HG03565 (cell line): ENCODE data around the gene LMF2.

Experiments used
- ATAC-seq: cut with Tn5 transposase; IDR thresholded peaks from one replicate; pipeline ENCODE4 v1.9.1; 2021; ENCODE audit warnings: mild to moderate bottlenecking, moderate library complexity; ENCODE audit not compliant: unreplicated experiment

LMF2 gene

DNA sequence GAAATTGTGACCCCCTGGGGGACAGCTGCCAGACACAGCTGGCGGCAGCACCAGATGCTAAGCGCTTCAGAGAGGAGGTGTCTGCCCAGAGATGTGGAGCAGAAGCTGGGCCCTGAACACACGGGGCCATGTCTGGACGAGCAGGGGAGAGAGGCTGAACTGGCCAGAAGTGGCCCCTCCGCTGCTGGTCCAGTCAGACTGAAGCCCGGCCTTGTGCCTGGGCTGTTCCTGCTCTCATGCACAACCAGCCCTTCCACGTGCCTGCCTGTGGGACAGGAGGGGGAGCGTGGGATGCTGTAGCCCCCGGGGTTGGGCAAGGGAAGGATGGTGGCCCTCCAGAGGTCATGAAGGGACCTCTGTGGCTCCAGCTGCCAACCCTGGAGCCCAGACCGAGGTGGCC lies 24.4 kb downstream of the LMF2 start:
- ATAC-seq: no peak

DNA sequence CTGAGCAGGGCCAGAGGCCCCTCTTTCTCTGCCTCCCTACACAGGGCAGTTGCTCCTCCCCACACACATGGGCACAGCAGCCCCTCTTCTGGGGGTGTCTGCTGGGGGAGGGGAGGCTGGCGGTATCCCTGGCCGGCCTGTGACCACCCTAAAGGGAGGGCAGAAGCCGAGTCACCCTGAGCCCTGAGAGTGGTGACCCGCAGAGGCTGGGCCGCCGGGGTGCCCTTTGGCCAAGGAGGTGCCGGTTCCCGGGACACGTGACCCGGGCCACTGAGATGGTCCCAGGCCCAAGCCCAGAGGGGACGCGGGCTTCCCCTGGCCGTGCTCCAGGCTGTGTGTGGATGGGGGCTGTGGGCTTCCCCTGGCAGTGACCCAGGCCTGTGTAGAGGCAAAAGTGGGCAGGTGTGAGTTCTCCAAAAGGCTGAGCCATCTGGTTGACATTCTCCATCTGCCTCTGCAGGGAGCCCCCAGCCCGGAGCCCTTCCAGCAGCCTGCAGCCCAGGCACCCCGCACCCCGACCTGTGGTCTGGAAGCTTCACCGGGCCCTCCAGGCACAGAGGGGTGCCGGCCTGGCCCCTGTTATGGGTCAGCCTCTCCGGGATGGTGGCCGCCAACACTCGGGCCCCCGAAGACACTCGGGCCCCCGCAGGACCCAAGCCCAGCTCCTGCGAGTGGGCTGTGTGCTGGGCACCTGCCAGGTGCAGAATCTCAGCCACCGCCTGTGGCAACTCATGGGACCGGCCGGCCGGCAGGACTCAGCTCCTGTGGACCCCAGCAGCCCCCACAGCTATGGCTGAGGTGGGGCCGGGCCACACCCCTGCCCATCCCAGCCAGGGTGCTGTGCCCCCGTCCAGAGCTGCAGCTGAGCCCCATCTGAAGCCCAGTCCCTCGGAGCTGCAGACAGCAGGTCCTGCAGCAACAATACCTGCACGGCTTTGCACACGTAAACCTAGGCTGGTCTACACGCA lies 25.1 kb downstream of the LMF2 start:
- ATAC-seq: no peak

DNA sequence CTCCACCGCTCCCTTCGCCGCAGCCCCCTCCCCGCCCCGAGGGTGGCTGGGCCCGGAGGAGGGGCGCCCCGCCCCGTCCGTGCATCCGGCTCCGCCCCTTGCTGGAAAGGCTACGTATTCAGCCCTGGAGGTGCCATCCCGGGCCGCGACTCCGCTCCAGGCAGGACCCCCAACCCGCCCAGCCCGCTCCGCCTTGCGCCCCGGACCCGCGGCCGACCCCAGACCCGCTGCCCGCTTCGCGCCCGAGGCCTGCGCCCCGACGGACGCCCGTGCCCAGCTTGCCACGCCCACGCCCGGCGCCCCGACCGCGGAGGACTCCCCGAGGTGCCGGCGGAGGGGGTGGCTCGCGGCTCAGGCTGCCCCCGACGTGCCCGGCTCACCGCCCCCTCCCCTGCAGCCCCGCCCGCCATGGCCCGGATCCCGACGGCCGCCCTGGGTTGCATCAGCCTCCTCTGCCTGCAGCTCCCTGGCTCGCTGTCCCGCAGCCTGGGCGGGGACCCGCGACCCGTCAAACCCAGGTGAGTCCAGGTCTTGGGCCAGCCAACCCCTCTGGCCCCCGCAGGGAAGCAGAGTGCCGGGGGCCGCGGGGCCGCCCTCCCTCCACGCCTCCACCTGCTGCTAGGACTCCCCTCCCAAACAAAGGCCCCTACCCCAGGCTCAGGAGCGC lies 25.9 kb downstream of the LMF2 start, which contains the start of gene ADM2:
Gene ADM2 (plus strand): TSS at position 104 of the 667 bp plus-strand sequence. CDS start 305 bp downstream, at position 409.
- ATAC-seq: no peak

DNA sequence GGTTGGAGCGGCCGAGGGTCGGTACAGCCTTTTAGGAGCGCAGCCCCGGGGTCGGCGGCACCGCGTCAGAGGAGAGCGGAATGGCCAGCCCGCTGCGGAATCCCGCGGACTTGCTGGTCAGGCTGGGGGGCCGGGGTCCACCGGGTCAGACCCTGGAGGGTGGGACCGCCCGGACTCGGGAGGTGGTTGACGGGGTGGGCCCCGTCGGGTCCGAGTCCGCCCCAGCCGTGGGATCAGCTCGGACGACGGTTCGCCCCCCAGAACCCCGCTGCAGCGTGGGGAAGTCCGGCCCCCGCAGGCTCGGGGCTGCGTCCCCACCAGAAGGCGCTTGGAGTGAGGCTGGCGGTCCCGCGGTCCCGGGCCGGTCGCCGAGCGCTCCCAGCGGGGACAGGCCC lies 26.5 kb downstream of the LMF2 start:
- ATAC-seq: no peak

DNA sequence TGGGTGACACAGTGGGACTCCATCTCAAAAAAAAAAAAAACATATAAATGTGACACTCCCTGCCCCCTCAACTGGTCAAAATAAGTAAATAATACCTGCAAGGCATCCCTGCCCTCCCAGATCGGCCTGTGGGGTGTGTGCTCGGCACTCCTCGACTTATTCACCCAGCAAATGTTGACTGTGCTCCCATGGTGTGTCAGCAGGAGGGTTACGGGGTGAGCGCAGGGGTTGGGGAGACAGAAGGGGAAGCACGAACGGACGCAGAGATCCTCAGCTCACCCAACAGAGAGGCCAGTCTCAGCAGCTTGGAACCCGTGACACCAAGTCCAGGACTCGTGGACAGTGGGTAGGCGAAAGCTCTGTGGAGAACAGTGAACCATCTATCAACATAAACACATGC lies 27.8 kb downstream of the LMF2 start:
- ATAC-seq: no peak

DNA sequence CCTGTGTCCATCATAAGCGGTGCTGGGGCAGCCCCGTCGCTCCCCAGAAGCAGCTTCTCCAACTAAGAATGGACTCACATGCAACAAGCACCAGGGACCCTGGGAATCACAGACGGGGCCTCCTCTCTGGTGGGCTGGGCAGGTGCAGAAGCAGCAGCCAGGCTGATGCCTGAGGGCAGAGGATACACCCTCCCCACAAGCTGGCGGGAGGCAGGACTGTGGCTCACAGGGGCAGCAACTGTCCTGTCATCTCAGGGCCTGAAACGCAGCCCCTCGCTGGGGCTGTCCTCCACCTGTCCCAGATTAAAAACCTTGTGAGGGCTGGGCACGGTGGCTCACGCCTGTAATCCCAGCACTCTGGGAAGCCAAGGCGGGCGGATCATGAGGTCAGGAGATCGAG lies 29.6 kb downstream of the LMF2 start:
- ATAC-seq: no peak

DNA sequence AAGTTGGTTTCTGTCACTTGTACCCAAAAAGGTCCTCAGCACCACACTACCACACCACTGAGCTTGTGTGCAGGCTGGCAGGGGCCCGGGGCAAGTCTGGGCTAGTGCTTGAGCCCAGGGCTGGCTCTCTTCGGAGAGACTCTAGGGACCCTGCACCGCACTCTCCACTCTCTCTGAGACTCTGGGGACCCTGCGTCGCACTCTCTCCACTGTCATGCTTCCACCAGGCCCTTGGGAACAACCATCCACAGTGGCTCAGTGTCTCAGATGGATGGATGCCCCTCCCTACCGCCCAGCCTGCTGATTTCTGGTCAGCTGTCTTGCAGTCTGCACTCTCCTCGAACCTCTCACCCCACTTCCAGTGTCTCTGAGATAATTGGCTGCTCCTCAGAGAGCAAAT lies 30.6 kb downstream of the LMF2 start:
- ATAC-seq: no peak

DNA sequence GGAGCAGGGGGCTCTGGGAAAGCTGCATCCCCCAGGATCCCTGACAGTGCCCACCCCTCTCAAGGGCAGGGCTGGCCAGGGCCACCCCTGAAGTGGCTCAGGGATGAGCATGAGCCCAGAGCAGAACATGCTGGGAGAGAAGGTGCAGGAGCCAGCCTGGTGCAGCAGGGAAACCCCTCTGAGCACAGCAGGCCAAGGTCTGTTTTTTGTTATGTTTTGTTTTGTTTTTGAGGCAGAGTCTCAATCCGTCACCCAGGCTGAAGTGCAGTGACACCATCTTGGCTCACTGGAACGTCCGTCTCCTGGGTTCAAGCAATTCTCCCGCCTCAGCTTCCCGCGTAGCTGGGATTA lies 31.9 kb downstream of the LMF2 start:
- ATAC-seq: no peak

DNA sequence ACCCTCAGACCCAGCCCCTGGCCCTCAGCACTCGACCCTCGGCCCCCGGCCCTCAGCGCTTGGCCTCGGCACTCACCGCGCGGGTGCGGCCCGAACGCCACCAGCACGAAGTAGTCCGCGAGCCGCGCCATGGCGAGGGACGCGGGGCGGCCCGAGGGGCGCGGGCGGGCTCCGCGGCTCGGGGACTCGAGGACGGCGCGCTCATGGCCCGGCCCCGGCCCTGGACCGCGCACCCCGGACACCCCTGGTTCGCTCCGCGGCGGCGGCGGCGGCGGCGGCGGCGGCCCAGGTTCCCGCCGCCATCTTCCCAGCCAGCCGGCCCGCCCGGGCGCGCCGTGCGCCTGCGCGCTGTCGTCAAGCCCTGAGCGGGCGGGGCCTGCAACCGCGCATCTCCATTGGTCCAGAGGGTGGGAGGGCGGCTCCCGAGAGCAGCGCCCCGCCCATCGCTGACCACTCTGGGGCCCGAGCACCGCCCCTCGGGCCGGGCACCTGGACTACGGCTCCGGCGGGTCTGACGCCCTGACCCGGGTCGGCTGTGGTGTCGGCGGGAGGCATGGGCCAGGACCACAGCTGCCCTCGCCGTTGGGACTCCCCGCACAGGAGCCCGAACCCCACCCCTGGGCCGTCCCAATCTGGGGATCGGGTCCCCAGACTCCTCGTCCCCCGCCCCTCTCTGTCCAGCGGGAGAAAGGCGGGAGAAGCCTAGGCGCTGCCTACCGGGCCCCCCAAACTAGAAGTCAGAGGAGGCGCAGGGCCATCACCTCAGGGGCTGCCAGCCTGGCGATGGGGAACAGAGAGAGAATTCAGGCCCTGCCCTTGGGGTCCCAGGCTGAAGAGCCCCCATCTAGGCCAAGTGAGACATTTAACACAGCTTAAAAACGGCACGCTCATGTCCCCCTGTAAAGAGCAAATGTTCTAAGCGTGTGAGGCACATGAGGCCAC lies 32.5 kb downstream of the LMF2 start, which contains the start of gene SBF1:
Gene SBF1 (minus strand): TSS at position 326 of the 942 bp plus-strand sequence. CDS start 195 bp downstream, at position 131.
- peak; percentile 78 for ATAC-seq

DNA sequence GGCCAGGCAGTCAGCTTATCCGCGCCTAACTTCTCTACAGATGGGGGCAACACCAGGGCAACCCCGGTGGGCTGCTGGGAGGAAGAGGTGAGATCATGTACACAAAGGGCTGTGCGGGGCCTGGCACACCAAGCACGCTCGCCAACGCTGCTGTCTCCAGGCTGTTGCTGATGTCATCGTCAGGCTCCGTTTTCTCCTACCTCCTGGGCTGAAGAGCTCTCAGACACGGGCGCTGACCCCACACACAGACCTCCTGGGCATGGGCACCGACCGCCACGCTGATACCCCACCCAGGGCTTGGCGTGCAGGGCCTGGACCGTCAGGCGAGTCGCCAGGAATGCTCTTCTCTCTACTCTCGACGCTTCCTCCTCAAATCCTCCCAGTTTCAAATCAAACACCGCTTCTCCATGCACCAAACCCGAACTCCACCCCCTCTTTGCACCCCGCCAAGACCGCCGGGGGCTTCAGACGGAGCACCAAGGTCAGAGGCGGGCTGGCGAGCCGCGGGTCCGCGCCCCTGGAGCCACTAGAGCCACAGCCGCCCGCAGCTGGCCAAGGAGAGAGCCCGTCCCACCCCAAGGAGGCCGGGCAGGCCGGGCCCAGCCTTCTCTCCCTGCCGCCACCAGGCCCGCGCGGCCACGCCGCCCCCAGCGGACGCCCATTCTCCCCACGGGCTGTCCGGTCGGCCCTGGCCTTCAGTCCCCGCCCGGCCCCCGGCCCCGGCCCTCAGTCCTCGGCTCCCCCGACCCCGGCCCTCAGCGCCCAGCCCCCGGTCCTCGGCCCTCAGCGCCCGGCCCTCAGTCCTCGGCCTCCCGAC lies 33.4 kb downstream of the LMF2 start:
- no peak for ATAC-seq

DNA sequence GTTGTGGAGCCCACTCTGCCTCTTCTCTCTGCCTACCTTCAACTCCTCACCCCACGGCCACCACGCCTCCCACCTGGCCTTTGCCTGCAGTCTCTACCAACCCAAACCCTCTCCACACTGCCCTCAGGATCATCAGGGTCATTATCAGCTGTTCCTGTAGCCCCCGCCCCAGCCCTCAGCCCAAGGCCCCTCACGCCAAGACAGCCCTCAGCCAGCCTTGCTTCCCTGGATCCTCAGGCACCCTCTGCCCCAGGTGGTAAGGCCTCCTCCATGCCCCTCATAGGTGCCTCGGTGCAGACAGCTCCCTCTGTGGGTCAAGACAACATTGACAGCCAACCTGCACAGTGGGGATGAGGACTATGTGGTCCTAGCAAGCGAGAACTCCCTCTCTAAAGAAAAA lies 34.4 kb downstream of the LMF2 start:
- ATAC-seq: no peak

DNA sequence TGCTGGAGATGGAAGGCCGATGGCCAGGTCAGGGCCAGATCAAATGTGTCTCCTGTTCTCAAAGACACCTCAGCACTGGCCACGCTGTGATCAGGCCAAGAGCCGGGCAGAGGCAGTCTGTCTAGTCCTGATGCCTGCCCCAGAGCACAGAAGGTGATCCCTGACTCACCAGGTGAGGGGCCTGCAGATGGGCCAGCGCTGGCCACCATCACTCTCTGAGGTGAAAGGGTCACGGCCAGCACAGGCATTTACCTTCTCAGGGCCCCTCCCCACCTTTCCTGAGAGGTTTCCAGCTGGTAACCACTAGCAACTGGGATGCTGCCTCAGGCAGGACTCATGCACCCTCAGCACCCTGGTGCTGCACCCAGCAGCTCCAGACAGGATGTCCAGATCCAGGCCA lies 35.5 kb downstream of the LMF2 start:
- no peak for ATAC-seq

DNA sequence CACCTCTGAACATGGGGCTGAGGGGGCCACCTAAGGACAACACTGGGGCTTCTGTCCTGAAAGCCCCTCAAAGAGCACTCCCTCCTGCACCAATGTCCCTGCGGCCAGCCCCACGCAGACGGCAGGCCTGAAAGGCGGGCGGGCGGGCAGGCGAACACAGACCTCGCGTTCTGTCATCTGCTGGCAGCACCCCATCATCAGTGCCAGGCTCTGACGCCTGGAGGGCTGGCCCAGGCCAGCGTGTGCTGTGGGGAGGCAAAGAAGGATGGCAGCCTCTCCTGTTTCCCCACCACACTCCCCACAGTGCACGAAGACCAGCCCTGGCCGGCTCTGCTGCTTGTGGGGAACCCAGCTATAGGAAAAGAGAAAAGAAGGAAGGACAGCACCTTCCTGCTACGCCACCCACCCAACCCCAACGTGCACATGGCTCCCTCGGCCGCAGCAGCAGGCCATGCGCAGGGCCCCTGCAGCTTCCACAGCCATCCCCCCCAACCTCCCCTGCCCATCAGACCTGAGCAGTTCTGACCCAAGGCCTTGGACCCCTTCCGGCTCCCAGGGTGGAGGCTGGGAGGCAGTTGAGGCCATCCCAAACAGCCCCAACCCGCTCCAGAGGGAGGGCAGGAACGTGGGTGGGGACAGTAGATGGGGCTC lies 36.2 kb downstream of the LMF2 start:
- no peak for ATAC-seq

DNA sequence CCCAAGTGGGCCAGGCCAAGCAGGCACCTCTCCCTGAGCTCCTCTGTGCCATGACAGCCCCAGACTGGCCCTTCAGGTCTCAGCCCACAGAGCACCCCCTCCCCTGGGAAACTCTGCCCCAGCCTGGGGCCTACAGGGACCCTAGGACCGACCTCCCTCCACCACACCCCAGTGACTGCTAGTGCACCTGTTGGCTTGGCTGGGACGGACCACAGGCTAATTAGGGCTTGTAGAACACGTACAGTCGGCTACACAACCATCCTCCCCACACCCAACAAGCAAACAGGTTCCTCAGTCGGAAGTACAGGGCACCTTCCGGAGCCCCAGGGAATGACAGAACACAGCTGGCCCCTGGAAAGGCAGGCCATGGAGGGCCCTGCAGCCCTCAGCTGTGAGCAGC lies 37.0 kb downstream of the LMF2 start:
- ATAC-seq: no peak

DNA sequence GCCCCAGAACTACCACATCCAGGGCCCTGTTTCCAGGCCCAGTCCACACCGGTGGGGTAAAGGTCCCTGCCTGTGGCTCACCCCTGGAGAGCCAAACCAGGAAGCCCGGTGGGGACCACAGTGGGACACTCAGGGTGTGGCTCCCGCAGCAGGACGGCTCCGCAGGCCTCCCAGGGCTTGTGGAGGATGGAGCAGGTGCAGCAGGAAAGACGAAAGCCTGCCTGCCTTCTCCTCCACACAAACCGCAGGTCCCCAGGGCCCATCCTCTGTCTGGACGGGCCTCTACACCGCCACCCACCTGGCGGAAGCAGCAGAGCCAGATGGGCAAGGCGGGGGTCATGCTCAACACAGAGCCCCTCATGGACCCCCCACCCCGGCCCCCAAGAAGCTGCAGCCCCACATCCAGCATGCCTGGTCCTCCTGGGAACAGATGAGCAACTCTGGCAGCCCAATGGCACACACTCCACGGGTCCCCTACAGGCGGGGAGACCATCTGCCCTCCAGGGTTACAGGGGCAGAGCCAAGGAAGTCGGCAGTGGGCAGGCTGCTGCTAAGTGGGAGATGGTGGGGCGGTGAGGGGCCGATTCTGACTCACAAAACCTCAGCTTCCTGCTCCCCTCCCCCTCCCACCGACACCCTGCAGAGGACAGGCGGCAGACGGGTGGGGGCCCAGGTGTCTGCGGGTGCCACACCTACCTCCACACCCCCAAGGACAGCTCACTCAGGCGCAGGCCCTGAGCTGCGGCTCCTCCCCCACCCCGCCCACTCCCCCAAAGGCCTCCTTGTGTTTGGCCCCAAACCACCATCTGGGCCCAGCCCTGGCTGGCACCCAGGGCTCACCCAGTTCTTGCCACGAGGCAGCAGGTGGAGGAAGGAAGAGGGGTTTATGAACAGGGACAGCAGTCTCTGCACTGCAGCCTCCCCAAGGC lies 37.9 kb downstream of the LMF2 start:
- no peak for ATAC-seq

DNA sequence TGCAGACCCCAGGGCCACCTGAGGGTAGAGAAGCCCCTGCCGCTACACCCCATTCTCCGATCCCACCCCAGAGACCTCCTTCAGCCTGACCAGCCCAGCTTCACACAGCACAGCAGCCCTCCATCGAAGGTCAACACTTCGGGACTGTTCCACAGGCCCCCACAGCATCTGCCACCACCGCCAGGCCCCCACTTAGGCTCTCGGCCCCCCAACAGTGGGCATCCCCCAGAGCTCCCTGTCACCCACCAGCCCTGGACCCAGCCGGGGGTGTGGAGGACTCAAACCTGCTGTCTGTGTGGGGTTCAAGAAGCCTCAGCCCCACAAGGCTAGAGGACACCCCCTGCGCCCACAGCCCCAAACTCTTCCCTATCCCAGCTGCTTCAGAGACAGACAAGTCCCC lies 38.9 kb downstream of the LMF2 start:
- ATAC-seq: no peak

DNA sequence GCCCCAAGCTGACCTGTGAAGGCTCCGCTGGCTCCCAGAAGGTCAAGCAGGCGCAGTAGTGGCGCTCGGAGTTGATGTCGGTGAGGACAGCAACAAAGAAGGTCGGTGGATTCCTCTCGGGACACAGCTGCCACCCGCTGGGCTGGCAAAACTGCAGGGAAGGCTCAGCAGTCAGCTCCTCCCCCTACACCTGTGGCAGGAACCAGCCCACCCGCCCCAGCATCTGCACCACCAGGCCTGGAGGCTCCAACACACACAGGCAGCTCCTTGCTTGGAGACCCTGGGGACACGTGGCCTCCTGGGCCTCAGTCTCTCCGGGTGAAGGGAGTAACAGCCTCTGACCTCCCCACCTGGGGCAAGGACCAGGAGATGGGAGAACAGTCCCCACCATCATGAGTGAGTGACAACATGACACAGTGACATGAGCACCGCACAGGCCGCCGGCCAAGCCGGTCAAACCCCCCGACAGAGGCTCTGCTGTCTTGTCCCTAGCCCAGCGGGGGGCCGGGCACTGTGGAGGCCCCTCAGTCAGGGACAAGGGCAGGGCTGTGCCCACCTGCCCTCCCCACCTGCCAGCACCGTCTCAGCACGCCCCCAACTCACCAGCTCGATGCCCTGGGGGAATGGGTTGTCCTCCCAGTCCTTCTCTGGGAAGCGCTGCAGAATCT lies 39.6 kb downstream of the LMF2 start:
- no peak for ATAC-seq

DNA sequence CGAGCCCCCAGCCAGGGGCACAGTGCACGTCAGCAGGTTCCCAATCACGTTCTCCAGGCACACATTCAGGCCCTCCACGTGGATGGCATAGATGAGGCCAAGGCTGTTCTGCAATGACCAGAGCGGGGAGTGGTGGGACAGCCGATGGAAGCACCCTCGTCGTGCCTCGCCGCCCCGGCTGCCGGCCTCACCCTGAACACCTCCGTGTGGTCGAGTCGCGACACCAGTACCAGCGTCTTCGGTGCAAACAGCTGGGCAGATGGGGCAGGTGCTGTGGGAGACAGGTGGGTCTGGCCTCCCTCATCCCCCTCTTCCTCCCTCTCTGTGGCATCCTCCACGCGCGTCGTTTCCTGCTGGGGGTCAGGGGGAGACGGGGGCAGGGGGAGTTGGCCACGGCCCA lies 40.2 kb downstream of the LMF2 start:
- no peak for ATAC-seq
